ENCODE data around the gene DGKD. TPM values are rescaled to one million over a fixed set of nuclear protein-coding genes. Genes with fewer than 3 reads are reported as not detected.
A peak's percentile ranks its signal among the peaks of the same experiment; 100 is the strongest.

Gene DGKD
- total and polyA plus RNA-seq, 2 donors (not counting 1 experiment from before 2014, with no cell fraction given): 224 to 396 TPM

- ChIA-PET POLR2A (interaction anchor here (0.6 to 1.4 kb wide), 2 partner anchors 10 to 112 kb away, joined by 3 read pairs; no protein-coding TSS in a partner anchor), CTCF (interaction anchor here (1.0 to 14.2 kb wide), 4 partner anchors 10 to 53 kb away, joined by 3 to 426 read pairs (median 5); no protein-coding TSS in a partner anchor)
- peak overlapping the region; percentile 84 for H3K27ac Mint-ChIP-seq
- peaks cover 79% of the 10 kb centered on the region for H3K79me2 ChIP-seq (ENCODE audit: control insufficient read depth, insufficient read depth, low read length)
- H3K27me3 ChIP-seq (replicated peaks in 1 of 4; ENCODE audit: control extremely low read depth in 1 of 4, control insufficient read depth in 3 of 4, insufficient read depth in 4 of 4, low read length in 3 of 4): no peaks in the 10 kb centered on the region
- H3K9me3 ChIP-seq (ENCODE audit: control extremely low read depth in 1 of 3, control insufficient read depth in 2 of 3, insufficient read depth in 1 of 3, low read length in 2 of 3): peaks cover 0 to 6% (median 5%) of the 10 kb centered on the region in 3 donors
- H4K20me1 ChIP-seq (ENCODE audit: control insufficient read depth, insufficient read depth, low read length, poor library complexity, severe bottlenecking): peaks cover 21% of the 10 kb centered on the region
- peaks cover 46 to 52% of the 10 kb centered on the region in 2 donors for H3K4me1 ChIP-seq (ENCODE audit: control insufficient read depth in 2 of 2, insufficient read depth in 2 of 2, low read length in 2 of 2)
- H3K9ac ChIP-seq (ENCODE audit: low read length): peak overlapping the region; percentile 2
- peak overlapping the region; percentile 57 for H3K4me3 Mint-ChIP-seq
- H3K27me3 Mint-ChIP-seq: no peaks in the 10 kb centered on the region
- H3K36me3 ChIP-seq (replicated peaks in 1 of 2; ENCODE audit: control extremely low read depth in 1 of 2, control insufficient read depth in 1 of 2, extremely low read depth in 1 of 2, insufficient read depth in 2 of 2, low read length in 1 of 2): peaks cover 20 to 50% of the 10 kb centered on the region in 2 experiments
- DNase-seq (peak; percentile 62), ATAC-seq (ENCODE audit: low read depth) (peak; percentile 81)
- TF ChIP-seq EZH2 (IDR thresholded peaks at IDR 0.05; ENCODE audit: borderline replicate concordance, insufficient read depth, low read depth, low read length, poor library complexity, severe bottlenecking) (no peak), CTCF (IDR thresholded peaks at IDR 0.05) (no peak)
- intact Hi-C loops (cut with micrococcal nuclease): loop anchor here (1.0 kb wide), 1 partner anchor 10 kb away; no protein-coding TSS in a partner anchor
- no peaks in the 10 kb centered on the region for H3K9me3 Mint-ChIP-seq (ENCODE audit: insufficient read depth)
- peaks cover 65% of the 10 kb centered on the region for H3K4me1 Mint-ChIP-seq
- H3K4me2 ChIP-seq (replicated peaks; ENCODE audit: low read depth, low read length, poor library complexity, severe bottlenecking): peak overlapping the region; percentile 61
- H2AFZ ChIP-seq (ENCODE audit: insufficient read depth, low read depth, low read length, poor library complexity, severe bottlenecking): no peak overlapping the region
- peak overlapping the region in 1 of 5 experiments; percentile 8 for H3K4me3 ChIP-seq (ENCODE audit: control extremely low read depth in 1 of 5, extremely low read depth in 1 of 5, insufficient read depth in 1 of 5, low read depth in 2 of 5, low read length in 4 of 5)
- H3K27ac ChIP-seq (ENCODE audit: low read length in 2 of 2): peak overlapping the region; percentile 42 to 73
- WGBS (ENCODE audit: insufficient coverage): no CpG with 5 or more reads among the region's 6 CpGs
Observed at GRCh38 chr2:233409286-233409991, 55.1 kb downstream of the DGKD start.
